Measurements from ENCODE around the gene GOLGA1.
A peak's percentile ranks its signal among the peaks of the same experiment; 100 is the strongest.

The GOLGA1 gene

GRCh38 chr9:124861342-124862229 lies 79.3 kb downstream of the GOLGA1 start, which contains the start of the genes ARPC5L and RPL35:
TSS of gene ARPC5L (plus strand) at chr9:124862130. CDS start at chr9:124869291, 7,161 bp downstream.
TSS of gene RPL35 (minus strand) at chr9:124861957. CDS start at chr9:124861912, 45 bp downstream.
- H3K4me1 ChIP-seq (ENCODE audit: low read length), result peaks cover 10% of the 10 kb centered on the region; the same call in 1 of the 2 replicates
- no peak for TF ChIP-seq EZH2phosphoT487 (IDR thresholded peaks at IDR 0.05; ENCODE audit: low read length)
- TF ChIP-seq, protein P1, sequence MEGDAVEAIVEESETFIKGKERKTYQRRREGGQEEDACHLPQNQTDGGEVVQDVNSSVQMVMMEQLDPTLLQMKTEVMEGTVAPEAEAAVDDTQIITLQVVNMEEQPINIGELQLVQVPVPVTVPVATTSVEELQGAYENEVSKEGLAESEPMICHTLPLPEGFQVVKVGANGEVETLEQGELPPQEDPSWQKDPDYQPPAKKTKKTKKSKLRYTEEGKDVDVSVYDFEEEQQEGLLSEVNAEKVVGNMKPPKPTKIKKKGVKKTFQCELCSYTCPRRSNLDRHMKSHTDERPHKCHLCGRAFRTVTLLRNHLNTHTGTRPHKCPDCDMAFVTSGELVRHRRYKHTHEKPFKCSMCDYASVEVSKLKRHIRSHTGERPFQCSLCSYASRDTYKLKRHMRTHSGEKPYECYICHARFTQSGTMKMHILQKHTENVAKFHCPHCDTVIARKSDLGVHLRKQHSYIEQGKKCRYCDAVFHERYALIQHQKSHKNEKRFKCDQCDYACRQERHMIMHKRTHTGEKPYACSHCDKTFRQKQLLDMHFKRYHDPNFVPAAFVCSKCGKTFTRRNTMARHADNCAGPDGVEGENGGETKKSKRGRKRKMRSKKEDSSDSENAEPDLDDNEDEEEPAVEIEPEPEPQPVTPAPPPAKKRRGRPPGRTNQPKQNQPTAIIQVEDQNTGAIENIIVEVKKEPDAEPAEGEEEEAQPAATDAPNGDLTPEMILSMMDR (IDR thresholded peaks at IDR 0.05; ENCODE audit: low read length), result peak; percentile 37
- TF ChIP-seq EZH2 (optimal IDR thresholded peaks at IDR 0.05; ENCODE audit: low read depth, low read length), result no peak
- H3K79me2 ChIP-seq (ENCODE audit: low read length), result peaks cover 37% of the 10 kb centered on the region
- no peaks in the 10 kb centered on the region for H3K27me3 ChIP-seq (replicated peaks; ENCODE audit: insufficient read depth, low read length)
- peak within 1 kb of the TSS; percentile 80 for H3K27ac ChIP-seq (ENCODE audit: low read length)
- no peaks in the 10 kb centered on the region for H3K9me2 ChIP-seq (replicated peaks; ENCODE audit: insufficient read depth, low read length)
- peaks cover 43% of the 10 kb centered on the region for H4K20me1 ChIP-seq (ENCODE audit: insufficient read depth, low read length)
- peaks cover 54% of the 10 kb centered on the region for H3F3A ChIP-seq (ENCODE audit: insufficient read depth, low read length)
- H3K4me3 ChIP-seq (ENCODE audit: low read length), result peak within 1 kb of the TSS; percentile 87
- no peaks in the 10 kb centered on the region for H3K9me3 ChIP-seq (replicated peaks; ENCODE audit: insufficient read depth, low read length)
- H3K9ac ChIP-seq (ENCODE audit: low read length), result peak within 1 kb of the TSS; percentile 95
- peak; percentile 96 for DNase-seq
- peak within 1 kb of the TSS; percentile 92 for H3K4me2 ChIP-seq (ENCODE audit: low read depth, low read length)
- H2AFZ ChIP-seq (ENCODE audit: low read length), result peak within 1 kb of the TSS; percentile 69
- peaks cover 20% of the 10 kb centered on the region for H3K36me3 ChIP-seq (replicated peaks; ENCODE audit: insufficient read depth, low read length)

DNA sequence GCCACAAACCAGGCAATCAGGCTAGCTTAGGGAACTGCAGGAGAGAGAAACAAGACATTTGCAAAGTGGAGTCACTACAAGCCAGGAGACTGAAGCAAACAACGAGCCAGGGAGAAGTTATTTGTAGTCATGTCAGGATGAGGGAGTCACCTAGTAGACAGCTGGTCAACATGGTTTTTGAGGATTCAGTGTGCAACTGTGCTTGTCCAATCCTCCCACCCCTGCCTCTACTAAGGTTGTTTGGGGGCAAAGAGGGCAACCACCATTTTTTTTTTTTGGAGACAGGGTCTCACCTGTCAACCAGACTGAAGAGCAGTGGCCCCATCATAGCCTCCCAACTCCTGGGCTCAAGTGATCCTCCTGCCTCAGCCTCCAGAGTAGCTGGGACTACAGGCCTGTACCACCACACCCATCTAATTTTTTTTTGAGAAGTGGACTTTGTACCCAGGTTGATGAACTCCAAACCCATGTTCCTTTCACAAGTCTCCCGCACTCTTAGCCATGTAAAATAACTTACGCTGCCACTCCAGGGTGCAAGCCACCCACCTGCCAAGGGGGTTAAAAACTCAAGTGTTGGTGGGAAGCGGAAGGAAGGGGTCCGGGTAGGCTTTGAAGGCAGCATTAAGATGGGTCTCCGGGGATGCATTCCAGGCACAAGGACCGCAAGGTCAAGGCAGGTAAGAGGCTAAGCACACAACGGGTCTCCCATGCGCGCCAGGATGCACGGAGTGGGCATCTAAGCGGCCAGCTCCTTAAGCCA lies 80.1 kb downstream of the GOLGA1 start:
- H3K9me3 ChIP-seq (replicated peaks; ENCODE audit: insufficient read depth, low read length), result no peaks in the 10 kb centered on the region
- peaks cover 37% of the 10 kb centered on the region for H3K79me2 ChIP-seq (ENCODE audit: low read length)
- peak overlapping the region; percentile 92 for H3K4me2 ChIP-seq (ENCODE audit: low read depth, low read length)
- H3K4me1 ChIP-seq (ENCODE audit: low read length), result peaks cover 10% of the 10 kb centered on the region; the same call in 1 of the 2 replicates
- H3K9me2 ChIP-seq (replicated peaks; ENCODE audit: insufficient read depth, low read length), result no peaks in the 10 kb centered on the region
- peak overlapping the region; percentile 80; the same call in 1 of the 2 replicates for H3K27ac ChIP-seq (ENCODE audit: low read length)
- no peaks in the 10 kb centered on the region for H3K27me3 ChIP-seq (replicated peaks; ENCODE audit: insufficient read depth, low read length)
- H3K36me3 ChIP-seq (replicated peaks; ENCODE audit: insufficient read depth, low read length), result peaks cover 20% of the 10 kb centered on the region
- peak overlapping the region; percentile 95 for H3K9ac ChIP-seq (ENCODE audit: low read length)
- peaks cover 60% of the 10 kb centered on the region for H3F3A ChIP-seq (ENCODE audit: insufficient read depth, low read length)
- no peak for DNase-seq
- peaks cover 43% of the 10 kb centered on the region for H4K20me1 ChIP-seq (ENCODE audit: insufficient read depth, low read length)
- peak overlapping the region; percentile 87 for H3K4me3 ChIP-seq (ENCODE audit: low read length)
- TF ChIP-seq, protein P1 (IDR thresholded peaks at IDR 0.05; ENCODE audit: low read length), result no peak
- no peak for TF ChIP-seq EZH2 (optimal IDR thresholded peaks at IDR 0.05; ENCODE audit: low read depth, low read length)
- TF ChIP-seq EZH2phosphoT487 (IDR thresholded peaks at IDR 0.05; ENCODE audit: low read length), result no peak
- no peak overlapping the region for H2AFZ ChIP-seq (ENCODE audit: low read length)

- peak overlapping the region; percentile 95 for H3K9ac ChIP-seq (ENCODE audit: low read length)
- peaks cover 68% of the 10 kb centered on the region for H3F3A ChIP-seq (ENCODE audit: insufficient read depth, low read length)
- H3K4me3 ChIP-seq (ENCODE audit: low read length), result peak overlapping the region; percentile 87
- H3K4me2 ChIP-seq (ENCODE audit: low read depth, low read length), result peak overlapping the region; percentile 92
- H3K27me3 ChIP-seq (replicated peaks; ENCODE audit: insufficient read depth, low read length), result no peaks in the 10 kb centered on the region
- H2AFZ ChIP-seq (ENCODE audit: low read length), result no peak overlapping the region
- H3K9me2 ChIP-seq (replicated peaks; ENCODE audit: insufficient read depth, low read length), result no peaks in the 10 kb centered on the region
- H3K79me2 ChIP-seq (ENCODE audit: low read length), result peaks cover 37% of the 10 kb centered on the region
- peaks cover 43% of the 10 kb centered on the region for H4K20me1 ChIP-seq (ENCODE audit: insufficient read depth, low read length)
- H3K27ac ChIP-seq (ENCODE audit: low read length), result no peak overlapping the region
- peaks cover 20% of the 10 kb centered on the region for H3K36me3 ChIP-seq (replicated peaks; ENCODE audit: insufficient read depth, low read length)
- no peak for TF ChIP-seq EZH2 (optimal IDR thresholded peaks at IDR 0.05; ENCODE audit: low read depth, low read length)
- TF ChIP-seq, protein P1 (IDR thresholded peaks at IDR 0.05; ENCODE audit: low read length), result no peak
- peaks cover 10% of the 10 kb centered on the region; the same call in 1 of the 2 replicates for H3K4me1 ChIP-seq (ENCODE audit: low read length)
- no peak for DNase-seq
- no peaks in the 10 kb centered on the region for H3K9me3 ChIP-seq (replicated peaks; ENCODE audit: insufficient read depth, low read length)
Observed at GRCh38 chr9:124859803-124860581, 80.9 kb downstream of the GOLGA1 start.
